NT2/D1 (cell line): ENCODE data around the gene DNALI1.
"Not testable (repeated sequence)": the region's sequence is repeated elsewhere in the genome, so short reads cannot be mapped to it uniquely, and the experiment has no call there.

Source experiments
- DNase-seq: peaks from one replicate; pipeline ENCODE4 v3.0.0-alpha.2; 2011; ENCODE audit warnings: low read depth, low spot score
- H3K27me3 ChIP-seq: 2 replicates; pipeline ENCODE4 v1.6.0; 2011; ENCODE audit warnings: mild to moderate bottlenecking; ENCODE audit not compliant: insufficient read length, insufficient read depth
- H3K36me3 ChIP-seq: 2 replicates; pipeline ENCODE4 v1.6.1; 2011; ENCODE audit warnings: mild to moderate bottlenecking, low read length, mixed read lengths; ENCODE audit not compliant: insufficient read depth, insufficient read length
- H3K4me1 ChIP-seq: 2 replicates; pipeline ENCODE4 v1.5.1; 2011; ENCODE audit not compliant: insufficient read depth, insufficient read length
- H3K4me3 ChIP-seq: 2 replicates; pipeline ENCODE4 v1.5.1; 2011; ENCODE audit warnings: low read depth; ENCODE audit not compliant: insufficient read length
- H3K9ac ChIP-seq: 2 replicates; pipeline ENCODE4 v1.6.0; 2011; ENCODE audit warnings: low read depth; ENCODE audit not compliant: insufficient read length
- H3K9me3 ChIP-seq: 2 replicates; pipeline ENCODE4 v1.5.1; 2011; ENCODE audit warnings: mild to moderate bottlenecking, low read length; ENCODE audit not compliant: insufficient read depth
- SUZ12 ChIP-seq: IDR thresholded peaks from 2 replicates; pipeline ENCODE4 v1.6.1; 2011; ENCODE audit not compliant: insufficient read length, insufficient read depth; ENCODE audit errors: extremely low read depth
- YY1 ChIP-seq: IDR thresholded peaks from 2 replicates; pipeline ENCODE4 v1.6.1; 2011; ENCODE audit not compliant: insufficient read length, insufficient read depth
- ZNF274 ChIP-seq: IDR thresholded peaks from 2 replicates; pipeline ENCODE4 v1.6.1; 2011; ENCODE audit warnings: mild to moderate bottlenecking, low read depth, low read length

DNALI1 gene

GRCh38 chr1:37559080-37559479 lies 2.3 kb downstream of the DNALI1 start:
- H3K4me1 ChIP-seq = peaks cover 12% of the 10 kb centered on the region
- peaks cover 20% of the 10 kb centered on the region; the same call in 1 of the 2 replicates for H3K9me3 ChIP-seq
- no peak for DNase-seq
- no peaks in the 10 kb centered on the region for H3K27me3 ChIP-seq
- H3K36me3 ChIP-seq = peaks cover 30% of the 10 kb centered on the region
- H3K4me3 ChIP-seq = no peak overlapping the region
- TF ChIP-seq SUZ12 (no peak), YY1 (no peak), ZNF274 (no peak)
- no peak overlapping the region for H3K9ac ChIP-seq

GRCh38 chr1:37559957-37560379 lies 3.2 kb downstream of the DNALI1 start:
- H3K4me1 ChIP-seq = peaks cover 12% of the 10 kb centered on the region
- DNase-seq, H3K27me3 ChIP-seq, H3K9ac ChIP-seq, H3K4me3 ChIP-seq: not testable (repeated sequence)
- peaks cover 38% of the 10 kb centered on the region for H3K36me3 ChIP-seq
- peaks cover 13% of the 10 kb centered on the region; the same call in 1 of the 2 replicates for H3K9me3 ChIP-seq

GRCh38 chr1:37560401-37561132 lies 3.8 kb downstream of the DNALI1 start:
- TF ChIP-seq ZNF274 = no peak
- no peak for TF ChIP-seq SUZ12
- no peak for TF ChIP-seq YY1
- Histone ChIP-seq H3K4me3 (no peak overlapping the region), H3K27me3 (no peaks in the 10 kb centered on the region), H3K9ac (no peak overlapping the region), H3K9me3 (peaks cover 13% of the 10 kb centered on the region; the same call in 1 of the 2 replicates), H3K36me3 (peaks cover 44% of the 10 kb centered on the region), H3K4me1 (peaks cover 12% of the 10 kb centered on the region)
- DNase-seq = no peak

- TF ChIP-seq YY1 (no peak), ZNF274 (no peak), SUZ12 (no peak)
- DNase-seq = peak; percentile 15
- H3K36me3 ChIP-seq = peaks cover 52% of the 10 kb centered on the region
Observed at GRCh38 chr1:37561133-37562132, 4.7 kb downstream of the DNALI1 start.

GRCh38 chr1:37562984-37563383 lies 6.2 kb downstream of the DNALI1 start:
- Histone ChIP-seq H3K9me3 (peaks cover 13% of the 10 kb centered on the region; the same call in 1 of the 2 replicates), H3K9ac (no peak overlapping the region), H3K36me3 (peaks cover 68% of the 10 kb centered on the region), H3K4me1 (peaks cover 4% of the 10 kb centered on the region), H3K4me3 (no peak overlapping the region), H3K27me3 (no peaks in the 10 kb centered on the region)
- DNase-seq = no peak
- no peak for TF ChIP-seq YY1
- TF ChIP-seq SUZ12 = no peak
- TF ChIP-seq ZNF274 = no peak

More at GRCh38 chr1:37561133-37562132, 4.7 kb downstream of the DNALI1 start:
- H3K9me3 ChIP-seq = peaks cover 13% of the 10 kb centered on the region; the same call in 1 of the 2 replicates
- peaks cover 10% of the 10 kb centered on the region for H3K4me1 ChIP-seq
- no peak overlapping the region for H3K4me3 ChIP-seq
- no peaks in the 10 kb centered on the region for H3K27me3 ChIP-seq
- H3K9ac ChIP-seq = no peak overlapping the region

- H3K36me3 ChIP-seq = peaks cover 87% of the 10 kb centered on the region
- peaks cover 13% of the 10 kb centered on the region; the same call in 1 of the 2 replicates for H3K9me3 ChIP-seq
- no peaks in the 10 kb centered on the region for H3K27me3 ChIP-seq
- H3K4me3 ChIP-seq = no peak overlapping the region
- no peak overlapping the region for H3K9ac ChIP-seq
- DNase-seq = no peak
- no peak for TF ChIP-seq SUZ12
- TF ChIP-seq YY1 = no peak
- TF ChIP-seq ZNF274 = no peak
- H3K4me1 ChIP-seq = peaks cover 4% of the 10 kb centered on the region
Observed at GRCh38 chr1:37564892-37565291, 8.2 kb downstream of the DNALI1 start.

- Histone ChIP-seq H3K9ac (no peak overlapping the region), H3K9me3 (no peaks in the 10 kb centered on the region), H3K27me3 (no peaks in the 10 kb centered on the region), H3K4me1 (no peaks in the 10 kb centered on the region), H3K4me3 (no peak overlapping the region), H3K36me3 (peaks cover 96% of the 10 kb centered on the region)
- DNase-seq = no peak
- TF ChIP-seq ZNF274 (no peak), YY1 (no peak), SUZ12 (no peak)
Observed at GRCh38 chr1:37567023-37567422, 10.3 kb downstream of the DNALI1 start.
